ENCODE data around the gene RFWD3.

Gene RFWD3

DNA sequence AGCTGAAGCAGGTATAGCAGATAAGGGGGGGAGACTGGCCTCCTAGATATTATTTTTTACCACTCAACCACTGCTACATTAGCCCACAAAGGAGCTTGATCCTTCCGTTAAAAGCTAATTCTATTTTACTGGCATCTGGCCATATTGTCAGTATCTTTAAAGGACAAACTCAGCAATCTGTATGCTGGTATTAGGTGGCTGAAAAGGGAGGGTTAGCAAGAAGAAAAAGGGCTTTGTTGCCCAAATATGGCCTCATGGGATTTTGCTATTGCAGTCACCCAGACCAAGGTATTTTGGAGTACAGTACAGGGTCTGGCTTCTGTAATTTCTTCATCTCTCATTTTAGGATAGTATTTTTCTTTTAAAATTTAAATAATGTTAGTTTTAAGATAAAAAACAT, 14.4 kb downstream of the RFWD3 start:
- TF ChIP-seq, protein P1, sequence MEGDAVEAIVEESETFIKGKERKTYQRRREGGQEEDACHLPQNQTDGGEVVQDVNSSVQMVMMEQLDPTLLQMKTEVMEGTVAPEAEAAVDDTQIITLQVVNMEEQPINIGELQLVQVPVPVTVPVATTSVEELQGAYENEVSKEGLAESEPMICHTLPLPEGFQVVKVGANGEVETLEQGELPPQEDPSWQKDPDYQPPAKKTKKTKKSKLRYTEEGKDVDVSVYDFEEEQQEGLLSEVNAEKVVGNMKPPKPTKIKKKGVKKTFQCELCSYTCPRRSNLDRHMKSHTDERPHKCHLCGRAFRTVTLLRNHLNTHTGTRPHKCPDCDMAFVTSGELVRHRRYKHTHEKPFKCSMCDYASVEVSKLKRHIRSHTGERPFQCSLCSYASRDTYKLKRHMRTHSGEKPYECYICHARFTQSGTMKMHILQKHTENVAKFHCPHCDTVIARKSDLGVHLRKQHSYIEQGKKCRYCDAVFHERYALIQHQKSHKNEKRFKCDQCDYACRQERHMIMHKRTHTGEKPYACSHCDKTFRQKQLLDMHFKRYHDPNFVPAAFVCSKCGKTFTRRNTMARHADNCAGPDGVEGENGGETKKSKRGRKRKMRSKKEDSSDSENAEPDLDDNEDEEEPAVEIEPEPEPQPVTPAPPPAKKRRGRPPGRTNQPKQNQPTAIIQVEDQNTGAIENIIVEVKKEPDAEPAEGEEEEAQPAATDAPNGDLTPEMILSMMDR (conservative IDR thresholded peaks at IDR 0.05; ENCODE audit: low read depth, low read length): no peak
- no peak for DNase-seq (ENCODE audit: low read depth)
- H3K4me3 ChIP-seq (ENCODE audit: low read length): no peak overlapping the region

- TF ChIP-seq, protein P1 (conservative IDR thresholded peaks at IDR 0.05; ENCODE audit: low read depth, low read length): no peak
- H3K4me3 ChIP-seq (ENCODE audit: low read length): no peak overlapping the region
- no peak for DNase-seq (ENCODE audit: low read depth)
Measured at GRCh38 chr16:74651841-74652240, 14.8 kb downstream of the RFWD3 start.

GRCh38 chr16:74650966-74651567, 15.6 kb downstream of the RFWD3 start:
- no peak for DNase-seq (ENCODE audit: low read depth)

GRCh38 chr16:74649839-74650504, 16.7 kb downstream of the RFWD3 start:
- DNase-seq (ENCODE audit: low read depth): no peak
- TF ChIP-seq, protein P1 (conservative IDR thresholded peaks at IDR 0.05; ENCODE audit: low read depth, low read length): no peak
- no peak overlapping the region for H3K4me3 ChIP-seq (ENCODE audit: low read length)

More at GRCh38 chr16:74650966-74651567, 15.6 kb downstream of the RFWD3 start:
- no peak overlapping the region for H3K4me3 ChIP-seq (ENCODE audit: low read length)
- TF ChIP-seq, protein P1 (conservative IDR thresholded peaks at IDR 0.05; ENCODE audit: low read depth, low read length): peak; percentile 52

GRCh38 chr16:74641969-74642368, 24.7 kb downstream of the RFWD3 start:
- TF ChIP-seq, protein P1 (conservative IDR thresholded peaks at IDR 0.05; ENCODE audit: low read depth, low read length): no peak
- no peak for DNase-seq (ENCODE audit: low read depth)
- H3K4me3 ChIP-seq (ENCODE audit: low read length): no peak overlapping the region

GRCh38 chr16:74637742-74638453, 28.8 kb downstream of the RFWD3 start:
- no peak overlapping the region for H3K4me3 ChIP-seq (ENCODE audit: low read length)
- DNase-seq (ENCODE audit: low read depth): no peak
- TF ChIP-seq, protein P1 (conservative IDR thresholded peaks at IDR 0.05; ENCODE audit: low read depth, low read length): no peak

Measured in retinal pigment epithelial cell (primary cell).